Measurements from ENCODE around the gene ATG3.

ATG3 gene

GRCh38 chr3:112500621-112501020, 61.1 kb downstream of the ATG3 start:
- TF ChIP-seq, protein P1, sequence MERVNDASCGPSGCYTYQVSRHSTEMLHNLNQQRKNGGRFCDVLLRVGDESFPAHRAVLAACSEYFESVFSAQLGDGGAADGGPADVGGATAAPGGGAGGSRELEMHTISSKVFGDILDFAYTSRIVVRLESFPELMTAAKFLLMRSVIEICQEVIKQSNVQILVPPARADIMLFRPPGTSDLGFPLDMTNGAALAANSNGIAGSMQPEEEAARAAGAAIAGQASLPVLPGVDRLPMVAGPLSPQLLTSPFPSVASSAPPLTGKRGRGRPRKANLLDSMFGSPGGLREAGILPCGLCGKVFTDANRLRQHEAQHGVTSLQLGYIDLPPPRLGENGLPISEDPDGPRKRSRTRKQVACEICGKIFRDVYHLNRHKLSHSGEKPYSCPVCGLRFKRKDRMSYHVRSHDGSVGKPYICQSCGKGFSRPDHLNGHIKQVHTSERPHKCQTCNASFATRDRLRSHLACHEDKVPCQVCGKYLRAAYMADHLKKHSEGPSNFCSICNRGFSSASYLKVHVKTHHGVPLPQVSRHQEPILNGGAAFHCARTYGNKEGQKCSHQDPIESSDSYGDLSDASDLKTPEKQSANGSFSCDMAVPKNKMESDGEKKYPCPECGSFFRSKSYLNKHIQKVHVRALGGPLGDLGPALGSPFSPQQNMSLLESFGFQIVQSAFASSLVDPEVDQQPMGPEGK (CRISPR knock-in tag; IDR thresholded peaks at IDR 0.05; ENCODE audit: borderline replicate concordance), result no peak
- TF ChIP-seq OSR1 (CRISPR knock-in tag; IDR thresholded peaks at IDR 0.05), result no peak
- no peak for TF ChIP-seq POU6F1 (CRISPR knock-in tag; IDR thresholded peaks at IDR 0.05; ENCODE audit: borderline replicate concordance, low read depth)
- no peak for TF ChIP-seq BACH2 (CRISPR knock-in tag; IDR thresholded peaks at IDR 0.05; ENCODE audit: borderline replicate concordance)
- no peak for TF ChIP-seq ESRRG (CRISPR knock-in tag; IDR thresholded peaks at IDR 0.05)
- TF ChIP-seq, protein P2, sequence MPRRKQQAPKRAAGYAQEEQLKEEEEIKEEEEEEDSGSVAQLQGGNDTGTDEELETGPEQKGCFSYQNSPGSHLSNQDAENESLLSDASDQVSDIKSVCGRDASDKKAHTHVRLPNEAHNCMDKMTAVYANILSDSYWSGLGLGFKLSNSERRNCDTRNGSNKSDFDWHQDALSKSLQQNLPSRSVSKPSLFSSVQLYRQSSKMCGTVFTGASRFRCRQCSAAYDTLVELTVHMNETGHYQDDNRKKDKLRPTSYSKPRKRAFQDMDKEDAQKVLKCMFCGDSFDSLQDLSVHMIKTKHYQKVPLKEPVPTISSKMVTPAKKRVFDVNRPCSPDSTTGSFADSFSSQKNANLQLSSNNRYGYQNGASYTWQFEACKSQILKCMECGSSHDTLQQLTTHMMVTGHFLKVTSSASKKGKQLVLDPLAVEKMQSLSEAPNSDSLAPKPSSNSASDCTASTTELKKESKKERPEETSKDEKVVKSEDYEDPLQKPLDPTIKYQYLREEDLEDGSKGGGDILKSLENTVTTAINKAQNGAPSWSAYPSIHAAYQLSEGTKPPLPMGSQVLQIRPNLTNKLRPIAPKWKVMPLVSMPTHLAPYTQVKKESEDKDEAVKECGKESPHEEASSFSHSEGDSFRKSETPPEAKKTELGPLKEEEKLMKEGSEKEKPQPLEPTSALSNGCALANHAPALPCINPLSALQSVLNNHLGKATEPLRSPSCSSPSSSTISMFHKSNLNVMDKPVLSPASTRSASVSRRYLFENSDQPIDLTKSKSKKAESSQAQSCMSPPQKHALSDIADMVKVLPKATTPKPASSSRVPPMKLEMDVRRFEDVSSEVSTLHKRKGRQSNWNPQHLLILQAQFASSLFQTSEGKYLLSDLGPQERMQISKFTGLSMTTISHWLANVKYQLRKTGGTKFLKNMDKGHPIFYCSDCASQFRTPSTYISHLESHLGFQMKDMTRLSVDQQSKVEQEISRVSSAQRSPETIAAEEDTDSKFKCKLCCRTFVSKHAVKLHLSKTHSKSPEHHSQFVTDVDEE (CRISPR knock-in tag; IDR thresholded peaks at IDR 0.05), result no peak
- ATAC-seq, result no peak

GRCh38 chr3:112498914-112499711, 62.6 kb downstream of the ATG3 start, which contains the start of gene BTLA:
TSS of gene BTLA (minus strand) at chr3:112499472. CDS start at chr3:112499358, 114 bp downstream.
- no peak for TF ChIP-seq ZFP30 (CRISPR knock-in tag; IDR thresholded peaks at IDR 0.05)
- no peak for TF ChIP-seq CSDC2 (CRISPR knock-in tag; IDR thresholded peaks at IDR 0.05)
- TF ChIP-seq POU6F1 (CRISPR knock-in tag; IDR thresholded peaks at IDR 0.05; ENCODE audit: borderline replicate concordance, low read depth), result no peak
- TF ChIP-seq ARNTL (CRISPR knock-in tag; IDR thresholded peaks at IDR 0.05; ENCODE audit: borderline replicate concordance, low read depth), result no peak
- TF ChIP-seq SNAI2 (CRISPR knock-in tag; IDR thresholded peaks at IDR 0.05), result no peak
- TF ChIP-seq, protein P3, sequence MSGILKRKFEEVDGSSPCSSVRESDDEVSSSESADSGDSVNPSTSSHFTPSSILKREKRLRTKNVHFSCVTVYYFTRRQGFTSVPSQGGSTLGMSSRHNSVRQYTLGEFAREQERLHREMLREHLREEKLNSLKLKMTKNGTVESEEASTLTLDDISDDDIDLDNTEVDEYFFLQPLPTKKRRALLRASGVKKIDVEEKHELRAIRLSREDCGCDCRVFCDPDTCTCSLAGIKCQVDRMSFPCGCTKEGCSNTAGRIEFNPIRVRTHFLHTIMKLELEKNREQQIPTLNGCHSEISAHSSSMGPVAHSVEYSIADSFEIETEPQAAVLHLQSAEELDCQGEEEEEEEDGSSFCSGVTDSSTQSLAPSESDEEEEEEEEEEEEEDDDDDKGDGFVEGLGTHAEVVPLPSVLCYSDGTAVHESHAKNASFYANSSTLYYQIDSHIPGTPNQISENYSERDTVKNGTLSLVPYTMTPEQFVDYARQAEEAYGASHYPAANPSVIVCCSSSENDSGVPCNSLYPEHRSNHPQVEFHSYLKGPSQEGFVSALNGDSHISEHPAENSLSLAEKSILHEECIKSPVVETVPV (CRISPR knock-in tag; IDR thresholded peaks at IDR 0.05), result no peak
- TF ChIP-seq ESRRG (CRISPR knock-in tag; IDR thresholded peaks at IDR 0.05), result no peak
- no peak for ATAC-seq

DNA sequence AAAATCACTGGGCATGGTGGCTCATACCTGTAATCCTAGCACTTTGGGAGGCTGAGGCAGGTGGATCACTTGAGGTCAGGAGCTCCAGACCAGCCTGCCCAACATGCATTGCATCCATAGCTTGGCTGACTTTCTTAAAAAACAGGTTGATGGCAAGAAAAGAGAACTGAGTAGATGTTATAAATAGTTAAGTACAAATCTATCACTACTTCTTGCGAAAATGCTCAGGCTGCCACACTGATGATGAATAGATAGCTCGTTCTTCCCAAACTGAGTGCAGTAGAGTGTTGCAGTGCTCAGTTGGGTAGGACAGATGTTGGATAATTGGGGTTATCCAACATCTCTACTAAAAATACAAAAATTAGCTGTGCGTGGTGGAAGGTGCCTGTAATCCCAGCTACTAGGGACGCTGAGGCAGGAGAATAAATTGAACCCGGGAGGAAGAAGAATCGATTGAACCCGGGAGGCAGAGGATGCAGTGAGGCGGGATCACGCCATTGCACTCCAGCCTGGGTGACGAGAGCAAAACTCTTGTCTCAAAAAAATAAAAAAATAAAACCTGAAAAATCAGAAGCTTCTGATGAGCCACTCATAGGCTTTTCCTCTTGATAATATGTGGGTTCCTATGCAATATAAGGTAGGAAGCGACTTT, 63.7 kb downstream of the ATG3 start:
- no peak for TF ChIP-seq ZC3H10 (CRISPR knock-in tag; IDR thresholded peaks at IDR 0.05)
- no peak for ATAC-seq

GRCh38 chr3:112496366-112497067, 65.2 kb downstream of the ATG3 start:
- no peak for ATAC-seq
- TF ChIP-seq CREB5 (CRISPR knock-in tag; IDR thresholded peaks at IDR 0.05; ENCODE audit: low read depth) (no peak), ZNF70 (CRISPR knock-in tag; IDR thresholded peaks at IDR 0.05) (no peak), ZC3H10 (CRISPR knock-in tag; IDR thresholded peaks at IDR 0.05) (no peak), TOX (CRISPR knock-in tag; IDR thresholded peaks at IDR 0.05; ENCODE audit: borderline replicate concordance) (no peak), ZNF8 (CRISPR knock-in tag; IDR thresholded peaks at IDR 0.05) (no peak), RARB (CRISPR knock-in tag; IDR thresholded peaks at IDR 0.05) (no peak), GLIS3 (CRISPR knock-in tag; IDR thresholded peaks at IDR 0.05) (no peak), ZFP30 (CRISPR knock-in tag; IDR thresholded peaks at IDR 0.05) (no peak), BACH2 (CRISPR knock-in tag; IDR thresholded peaks at IDR 0.05; ENCODE audit: borderline replicate concordance) (no peak), ESRRG (CRISPR knock-in tag; IDR thresholded peaks at IDR 0.05) (no peak), POU6F1 (CRISPR knock-in tag; IDR thresholded peaks at IDR 0.05; ENCODE audit: borderline replicate concordance, low read depth) (no peak), SNAI2 (CRISPR knock-in tag; IDR thresholded peaks at IDR 0.05) (no peak), ZNF565 (CRISPR knock-in tag; conservative IDR thresholded peaks at IDR 0.05; ENCODE audit: low read depth) (no peak), ARNTL (CRISPR knock-in tag; IDR thresholded peaks at IDR 0.05; ENCODE audit: borderline replicate concordance, low read depth) (no peak), CSDC2 (CRISPR knock-in tag; IDR thresholded peaks at IDR 0.05) (no peak), ISL1 (CRISPR knock-in tag; IDR thresholded peaks at IDR 0.05) (no peak)
